Thoracic aorta (tissue), 2 donors: ENCODE measurements around the gene C18orf54. TPM values are rescaled to one million over a fixed set of nuclear protein-coding genes. Genes with fewer than 3 reads are reported as not detected.

Experiments
- ATAC-seq: fragments of 150-250 bp; one replicate; pipeline ENCODE4 v1.8.0; 2017; ENCODE audit warnings: low read depth; ENCODE audit not compliant: insufficient number of reproducible peaks, low FRiP score
- DNase-seq: peaks from one replicate; pipeline ENCODE4 v3.0.0-alpha.2; 2020; ENCODE audit warnings: low spot score
- H3K27ac ChIP-seq, 2 donors: fragments of 200-600 bp; sonication (generic); 1 replicate in 1 of 2; 2 replicates in 1 of 2; pipeline ENCODE4 v1.5.1; 2016; ENCODE audit warnings: mild to moderate bottlenecking in 2 of 2, moderate library complexity in 2 of 2
- H3K27me3 ChIP-seq: fragments of 200-600 bp; sonication (generic); replicated peaks from 2 replicates; pipeline ENCODE4 v1.6.0; 2016; ENCODE audit warnings: mild to moderate bottlenecking; ENCODE audit not compliant: insufficient read depth
- H3K36me3 ChIP-seq: fragments of 200-600 bp; sonication (generic); one replicate; pipeline ENCODE4 v1.5.1; 2016
- H3K4me1 ChIP-seq, 2 donors: fragments of 200-600 bp; sonication (generic); 1 replicate in 1 of 2; 2 replicates in 1 of 2; pipeline versions ENCODE4 v1.5.1 to v1.6.0; 2016; ENCODE audit warnings: low read depth in 2 of 2, mild to moderate bottlenecking in 1 of 2; ENCODE audit not compliant: control insufficient read depth in 1 of 2
- H3K4me3 ChIP-seq: fragments of 200-600 bp; sonication (generic); 2 replicates; pipeline ENCODE4 v1.5.1; 2016; ENCODE audit warnings: mild to moderate bottlenecking
- H3K9me3 ChIP-seq: fragments of 200-600 bp; sonication (generic); 2 replicates; pipeline ENCODE4 v1.5.1; 2016
- CTCF ChIP-seq: fragments of 200-600 bp; sonication (generic); IDR thresholded peaks from one replicate; pipeline ENCODE4 v1.5.1; 2019; ENCODE audit warnings: antibody characterized with exemption
- total RNA-seq, 2 donors: library from RNA; depleted of rRNA; stranded (reverse); fragments of >200 nt; gene quantifications; one replicate each; pipeline versions ENCODE4 v1.1.0 to v1.2.3, GENCODE V29; 2016

Gene C18orf54
- total RNA-seq, 2 donors from 2014 or later, result 1.1 to 1.6 TPM

DNA sequence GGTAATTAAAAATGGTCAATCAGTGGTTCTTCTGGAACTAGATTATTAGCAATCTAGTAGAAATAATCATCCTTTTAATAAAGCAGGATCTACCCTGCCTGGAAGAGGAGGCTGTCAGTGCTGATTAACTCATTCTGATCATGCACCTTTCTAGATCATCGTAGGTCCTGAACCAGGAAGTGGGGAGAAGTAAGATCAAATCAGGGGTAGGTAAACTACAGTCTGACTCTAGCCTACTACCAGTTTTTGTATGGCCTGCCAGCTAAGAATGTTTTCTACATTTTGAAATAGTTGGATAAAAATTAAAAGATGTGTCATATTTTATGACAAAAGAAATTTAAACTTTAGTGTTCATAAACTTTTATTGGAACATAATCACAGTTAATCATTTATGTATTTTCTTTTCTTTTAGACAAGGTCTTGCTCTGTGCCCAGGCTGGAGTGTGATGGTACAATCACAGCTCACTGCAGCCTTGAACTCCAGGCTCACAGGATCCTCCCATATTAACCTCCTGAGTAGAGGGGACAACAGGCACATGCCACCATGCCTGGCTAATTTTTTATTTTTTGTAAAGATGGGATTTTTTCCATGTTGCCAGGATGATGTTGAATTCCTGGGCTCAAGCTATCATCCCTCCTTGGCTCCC lies 36.1 kb downstream of the C18orf54 start:
- no peak for TF ChIP-seq CTCF
- DNase-seq, result no peak
- ATAC-seq, result no peak
- H3K27ac ChIP-seq, result no peak overlapping the region
- H3K4me1 ChIP-seq, result no peaks in the 10 kb centered on the region
- no peak overlapping the region for H3K4me3 ChIP-seq
- no peaks in the 10 kb centered on the region for H3K9me3 ChIP-seq
- no peaks in the 10 kb centered on the region for H3K36me3 ChIP-seq
- no peaks in the 10 kb centered on the region for H3K27me3 ChIP-seq

- ATAC-seq (no peak), DNase-seq (no peak)
- no peak for TF ChIP-seq CTCF
- no peak overlapping the region for H3K4me3 ChIP-seq
- no peaks in the 10 kb centered on the region for H3K36me3 ChIP-seq
- no peaks in the 10 kb centered on the region for H3K9me3 ChIP-seq
- no peaks in the 10 kb centered on the region for H3K27me3 ChIP-seq
- H3K27ac ChIP-seq, result no peak overlapping the region
- H3K4me1 ChIP-seq, result no peaks in the 10 kb centered on the region
Measured at GRCh38 chr18:54396760-54397159, 39.1 kb downstream of the C18orf54 start.

GRCh38 chr18:54405290-54405689 lies 47.6 kb downstream of the C18orf54 start:
- ATAC-seq (no peak), DNase-seq (no peak)
- H3K27me3 ChIP-seq, result no peaks in the 10 kb centered on the region
- H3K36me3 ChIP-seq, result no peaks in the 10 kb centered on the region
- H3K4me3 ChIP-seq, result no peak overlapping the region
- H3K9me3 ChIP-seq, result no peaks in the 10 kb centered on the region
- no peak for TF ChIP-seq CTCF
- no peak overlapping the region for H3K27ac ChIP-seq
- H3K4me1 ChIP-seq, result no peaks in the 10 kb centered on the region

- no peak for ATAC-seq
- H3K4me1 ChIP-seq, result no peaks in the 10 kb centered on the region
- no peak for TF ChIP-seq CTCF
Measured at GRCh38 chr18:54411781-54412180, 54.1 kb downstream of the C18orf54 start.

GRCh38 chr18:54415086-54415485 lies 57.4 kb downstream of the C18orf54 start:
- Histone ChIP-seq H3K4me3 (no peak overlapping the region), H3K27ac (no peak overlapping the region), H3K36me3 (no peaks in the 10 kb centered on the region), H3K9me3 (no peaks in the 10 kb centered on the region), H3K4me1 (peaks cover 0 to 3% of the 10 kb centered on the region in 2 donors), H3K27me3 (no peaks in the 10 kb centered on the region)
- DNase-seq (no peak), ATAC-seq (no peak)
- no peak for TF ChIP-seq CTCF

More at GRCh38 chr18:54411781-54412180, 54.1 kb downstream of the C18orf54 start:
- no peak overlapping the region for H3K27ac ChIP-seq
- no peak for DNase-seq
- H3K27me3 ChIP-seq, result no peaks in the 10 kb centered on the region
- no peak overlapping the region for H3K4me3 ChIP-seq
- no peaks in the 10 kb centered on the region for H3K36me3 ChIP-seq
- H3K9me3 ChIP-seq, result no peaks in the 10 kb centered on the region
